ENCODE data around the gene COL8A2. TPM values are rescaled to one million over a fixed set of nuclear protein-coding genes. Genes with fewer than 3 reads are reported as not detected.

Gene COL8A2
- total and polyA plus RNA-seq, 2 of the 4 experiments (the other 2 are of a cell fraction): 0.54 to 1.1 TPM

DNA sequence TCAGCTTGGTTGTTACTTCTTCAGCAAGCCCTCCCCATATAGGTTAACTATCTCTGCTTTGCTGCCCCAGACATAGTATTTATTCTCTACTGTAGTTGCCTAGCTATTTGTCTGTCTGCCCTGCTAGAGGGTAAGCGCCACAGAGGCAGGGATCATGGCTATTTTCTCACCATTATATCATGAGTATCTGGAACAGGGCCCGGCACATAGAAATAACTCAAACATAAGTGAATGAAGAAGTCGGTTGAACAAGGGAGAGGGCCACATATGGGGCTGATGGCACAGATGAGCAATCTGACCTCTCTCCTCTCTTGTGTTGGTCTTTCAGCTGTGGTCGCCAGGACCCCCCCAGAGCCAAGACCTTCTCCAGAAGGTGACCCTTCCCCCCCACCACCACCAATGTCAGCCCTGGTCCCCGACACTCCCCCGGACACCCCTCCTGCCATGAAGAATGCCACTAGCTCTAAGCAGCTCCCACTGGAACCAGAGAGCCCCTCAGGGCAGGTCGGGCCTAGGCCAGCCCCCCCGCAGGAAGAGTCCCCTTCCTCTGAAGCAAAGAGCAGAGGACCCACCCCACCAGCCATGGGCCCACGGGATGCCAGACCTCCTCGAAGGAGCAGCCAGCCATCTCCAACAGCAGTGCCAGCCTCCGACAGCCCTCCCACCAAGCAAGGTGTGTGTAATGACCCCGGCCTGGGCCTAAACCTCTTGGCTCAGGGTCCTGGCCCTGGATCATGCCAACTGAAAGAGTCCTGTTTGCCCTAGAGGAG, 45.8 kb upstream of the COL8A2 start (continued):
- TF ChIP-seq, protein P1, sequence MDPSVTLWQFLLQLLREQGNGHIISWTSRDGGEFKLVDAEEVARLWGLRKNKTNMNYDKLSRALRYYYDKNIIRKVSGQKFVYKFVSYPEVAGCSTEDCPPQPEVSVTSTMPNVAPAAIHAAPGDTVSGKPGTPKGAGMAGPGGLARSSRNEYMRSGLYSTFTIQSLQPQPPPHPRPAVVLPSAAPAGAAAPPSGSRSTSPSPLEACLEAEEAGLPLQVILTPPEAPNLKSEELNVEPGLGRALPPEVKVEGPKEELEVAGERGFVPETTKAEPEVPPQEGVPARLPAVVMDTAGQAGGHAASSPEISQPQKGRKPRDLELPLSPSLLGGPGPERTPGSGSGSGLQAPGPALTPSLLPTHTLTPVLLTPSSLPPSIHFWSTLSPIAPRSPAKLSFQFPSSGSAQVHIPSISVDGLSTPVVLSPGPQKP (IDR thresholded peaks at IDR 0.05; ENCODE audit: borderline replicate concordance, low read depth, low read length): no peak

DNA sequence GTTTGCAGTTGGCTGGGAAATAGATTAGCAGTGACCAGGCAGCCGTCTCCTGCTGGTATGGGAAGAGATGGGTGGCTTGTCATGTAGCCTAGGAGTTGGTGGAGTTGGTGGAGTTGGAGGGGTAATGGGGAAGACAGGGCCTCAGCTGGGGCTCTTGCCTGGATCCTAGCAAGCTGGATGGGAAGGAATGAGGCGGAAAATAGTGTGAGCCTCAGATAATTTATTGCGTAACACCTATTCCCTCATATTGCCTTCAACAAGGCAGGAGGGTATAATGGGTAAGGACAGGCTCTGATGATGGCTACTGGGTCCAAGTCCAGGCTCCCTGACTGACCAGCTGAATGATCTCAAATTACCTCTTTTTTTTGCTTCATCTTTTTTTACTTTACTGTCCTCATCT, 43.5 kb upstream of the COL8A2 start:
- H2AFZ ChIP-seq (replicated peaks; ENCODE audit: low read length, poor library complexity): no peak overlapping the region
- no peak overlapping the region for H4K91ac ChIP-seq (ENCODE audit: insufficient read depth, low read depth, low read length)
- H3K4me2 ChIP-seq (ENCODE audit: low read depth, low read length): no peak overlapping the region
- no peak overlapping the region for H4K8ac ChIP-seq (ENCODE audit: low read depth in 2 of 2, low read length in 2 of 2)
- H3K14ac ChIP-seq (replicated peaks; ENCODE audit: low read depth, low read length): no peak overlapping the region
- H2BK5ac ChIP-seq (ENCODE audit: low read depth, low read length, poor library complexity, severe bottlenecking): no peak overlapping the region
- no TSS peak for BruUV-seq (replicated peaks)
- intact Hi-C loops (cut with micrococcal nuclease) (no loop called here), in situ Hi-C loops (cut with MboI; ENCODE audit: low sequenced_read_pairs) (no loop called here), dilution Hi-C loops (cut with HindIII; ENCODE audit: low sequenced_read_pairs, unreplicated experiment) (no loop called here)
- peak; percentile 97 for TF ChIP-seq CEBPB (IDR thresholded peaks at IDR 0.05; ENCODE audit: low read depth, low read length)
- TF ChIP-seq RFX5 (IDR thresholded peaks at IDR 0.05; ENCODE audit: low read depth, low read length): no peak
- no CpG with 5 or more reads among the region's 3 CpGs for WGBS, 2 experiments (ENCODE audit: extremely low coverage in 2 of 2, insufficient read length in 1 of 2)
- no peak overlapping the region for H2BK120ac ChIP-seq (ENCODE audit: low read depth, low read length)
- H2AK5ac ChIP-seq (ENCODE audit: low read depth, low read length): no peak overlapping the region
- H3K9me3 ChIP-seq (ENCODE audit: control insufficient read depth, insufficient read depth, low read length): no peaks in the 10 kb centered on the region
- peaks cover 40% of the 10 kb centered on the region for H3K36me3 ChIP-seq (ENCODE audit: control insufficient read depth, insufficient read depth, low read length)
- H3K27me3 ChIP-seq (ENCODE audit: control insufficient read depth, insufficient read depth, low read length): no peaks in the 10 kb centered on the region
- no peak overlapping the region for H3K56ac ChIP-seq (ENCODE audit: extremely low read depth, insufficient read depth, low read length)
- H2AK9ac ChIP-seq (replicated peaks; ENCODE audit: low read depth, low read length, poor library complexity): no peak overlapping the region
- DNase-seq (no peak), ATAC-seq (ENCODE audit: low read depth) (no peak)
- H3K27ac ChIP-seq (ENCODE audit: insufficient read depth, low read length): no peak overlapping the region
- H3K18ac ChIP-seq (ENCODE audit: low read depth, low read length): no peak overlapping the region
- H2BK20ac ChIP-seq (ENCODE audit: low read depth, low read length): no peak overlapping the region
- ChIA-PET POLR2A (ENCODE audit: unreplicated experiment) (no interaction called here), CTCF (no interaction called here)
- H4K5ac ChIP-seq (ENCODE audit: low read depth, low read length): no peak overlapping the region
- H3K4me1 ChIP-seq (ENCODE audit: control insufficient read depth, insufficient read depth, low read length): peaks cover 7% of the 10 kb centered on the region
- H3K9ac ChIP-seq (ENCODE audit: low read depth, low read length): no peak overlapping the region
- peaks cover 21 to 67% of the 10 kb centered on the region in 2 experiments; a peak in 3 of 4 replicates for H3K79me1 ChIP-seq (ENCODE audit: low read depth in 1 of 2, low read length in 2 of 2)
- no peak overlapping the region for H3K4ac ChIP-seq (ENCODE audit: low read depth, low read length)
- peaks cover 93% of the 10 kb centered on the region for H4K20me1 ChIP-seq (ENCODE audit: insufficient read depth, low read length)
- peaks cover 18% of the 10 kb centered on the region for H3K9me1 ChIP-seq (ENCODE audit: insufficient read depth, low read length)
- H2BK15ac ChIP-seq (ENCODE audit: low read depth, low read length): no peak overlapping the region
- H3K4me3 ChIP-seq (ENCODE audit: insufficient read depth, low read depth, low read length): no peak overlapping the region
- H3K23ac ChIP-seq (ENCODE audit: low read depth, low read length): no peak overlapping the region
